ENCODE results near the gene OPTN.

Gene OPTN

GRCh38 chr10:13184730-13185514 lies 85.0 kb downstream of the OPTN start:
- no peak overlapping the region for H3K4me3 ChIP-seq (ENCODE audit: control insufficient read depth, low read depth, low read length)
- DNase-seq (ENCODE audit: low read depth), result no peak
- TF ChIP-seq CTCF (IDR thresholded peaks at IDR 0.05; ENCODE audit: control insufficient read depth, insufficient read depth, low read depth, low read length, missing control alignments), result no peak

GRCh38 chr10:13187135-13187534 lies 87.2 kb downstream of the OPTN start:
- no peak overlapping the region for H3K4me3 ChIP-seq (ENCODE audit: control insufficient read depth, low read depth, low read length)
- TF ChIP-seq CTCF (IDR thresholded peaks at IDR 0.05; ENCODE audit: control insufficient read depth, insufficient read depth, low read depth, low read length, missing control alignments), result no peak
- no peak for DNase-seq (ENCODE audit: low read depth)
